ENCODE data around the gene NRG3. TPM values are rescaled to one million over a fixed set of nuclear protein-coding genes. Genes with fewer than 3 reads are reported as not detected.

NRG3 gene
- total RNA-seq, 1 donor from 2014 or later: 0.74 TPM

GRCh38 chr10:82228701-82229100, 353.7 kb downstream of the NRG3 start:
- Mint-ChIP-seq H3K36me3 (no peaks in the 10 kb centered on the region), H3K9me3 (no peaks in the 10 kb centered on the region), H3K4me1 (no peaks in the 10 kb centered on the region), H3K27me3 (ENCODE audit: low read depth) (no peaks in the 10 kb centered on the region), H3K4me3 (no peak overlapping the region), H3K27ac (no peak overlapping the region)
- DNase-seq (ENCODE audit: low spot score in 2 of 2, unreplicated experiment in 2 of 2): no peak
- no peak for TF ChIP-seq CTCF (IDR thresholded peaks at IDR 0.05; ENCODE audit: unreplicated experiment)

GRCh38 chr10:82234173-82234572, 359.2 kb downstream of the NRG3 start:
- no peak overlapping the region for H3K4me3 Mint-ChIP-seq
- no peaks in the 10 kb centered on the region for H3K27me3 Mint-ChIP-seq (ENCODE audit: low read depth)

GRCh38 chr10:82236084-82236731, 361.2 kb downstream of the NRG3 start:
- Mint-ChIP-seq H3K9me3 (peaks cover 4% of the 10 kb centered on the region), H3K36me3 (no peaks in the 10 kb centered on the region), H3K4me1 (no peaks in the 10 kb centered on the region), H3K27me3 (ENCODE audit: low read depth) (no peaks in the 10 kb centered on the region), H3K4me3 (no peak overlapping the region), H3K27ac (no peak overlapping the region)
- DNase-seq (ENCODE audit: low spot score in 2 of 2, unreplicated experiment in 2 of 2): no peak
- TF ChIP-seq CTCF (IDR thresholded peaks at IDR 0.05; ENCODE audit: unreplicated experiment): no peak

More at GRCh38 chr10:82234173-82234572, 359.2 kb downstream of the NRG3 start:
- Mint-ChIP-seq H3K9me3 (peaks cover 4% of the 10 kb centered on the region), H3K36me3 (no peaks in the 10 kb centered on the region), H3K27ac (no peak overlapping the region), H3K4me1 (no peaks in the 10 kb centered on the region)
- DNase-seq (ENCODE audit: low spot score in 2 of 2, unreplicated experiment in 2 of 2): no peak
- TF ChIP-seq CTCF (IDR thresholded peaks at IDR 0.05; ENCODE audit: unreplicated experiment): no peak

GRCh38 chr10:82238291-82238690, 363.3 kb downstream of the NRG3 start:
- Mint-ChIP-seq H3K27ac (no peak overlapping the region), H3K9me3 (peaks cover 7% of the 10 kb centered on the region), H3K4me1 (no peaks in the 10 kb centered on the region), H3K36me3 (no peaks in the 10 kb centered on the region), H3K27me3 (ENCODE audit: low read depth) (no peaks in the 10 kb centered on the region), H3K4me3 (no peak overlapping the region)
- no peak for DNase-seq (ENCODE audit: low spot score in 2 of 2, unreplicated experiment in 2 of 2)
- no peak for TF ChIP-seq CTCF (IDR thresholded peaks at IDR 0.05; ENCODE audit: unreplicated experiment)

GRCh38 chr10:82240408-82240807, 365.4 kb downstream of the NRG3 start:
- no peak for TF ChIP-seq CTCF (IDR thresholded peaks at IDR 0.05; ENCODE audit: unreplicated experiment)
- DNase-seq (ENCODE audit: low spot score in 2 of 2, unreplicated experiment in 2 of 2): no peak
- no peaks in the 10 kb centered on the region for H3K36me3 Mint-ChIP-seq
- H3K4me1 Mint-ChIP-seq: no peaks in the 10 kb centered on the region
- no peak overlapping the region for H3K4me3 Mint-ChIP-seq
- H3K9me3 Mint-ChIP-seq: peaks cover 19% of the 10 kb centered on the region
- no peak overlapping the region for H3K27ac Mint-ChIP-seq
- H3K27me3 Mint-ChIP-seq (ENCODE audit: low read depth): peaks cover 6% of the 10 kb centered on the region

Measured in mesothelial cell of epicardium (in vitro differentiated cells).